ENCODE measurements around the gene ADRA2B. TPM values are rescaled to one million over a fixed set of nuclear protein-coding genes. Genes with fewer than 3 reads are reported as not detected.

ADRA2B gene
- total RNA-seq, 4 donors from 2014 or later = 1.3 to 4.9 (median 2.1) TPM

DNA sequence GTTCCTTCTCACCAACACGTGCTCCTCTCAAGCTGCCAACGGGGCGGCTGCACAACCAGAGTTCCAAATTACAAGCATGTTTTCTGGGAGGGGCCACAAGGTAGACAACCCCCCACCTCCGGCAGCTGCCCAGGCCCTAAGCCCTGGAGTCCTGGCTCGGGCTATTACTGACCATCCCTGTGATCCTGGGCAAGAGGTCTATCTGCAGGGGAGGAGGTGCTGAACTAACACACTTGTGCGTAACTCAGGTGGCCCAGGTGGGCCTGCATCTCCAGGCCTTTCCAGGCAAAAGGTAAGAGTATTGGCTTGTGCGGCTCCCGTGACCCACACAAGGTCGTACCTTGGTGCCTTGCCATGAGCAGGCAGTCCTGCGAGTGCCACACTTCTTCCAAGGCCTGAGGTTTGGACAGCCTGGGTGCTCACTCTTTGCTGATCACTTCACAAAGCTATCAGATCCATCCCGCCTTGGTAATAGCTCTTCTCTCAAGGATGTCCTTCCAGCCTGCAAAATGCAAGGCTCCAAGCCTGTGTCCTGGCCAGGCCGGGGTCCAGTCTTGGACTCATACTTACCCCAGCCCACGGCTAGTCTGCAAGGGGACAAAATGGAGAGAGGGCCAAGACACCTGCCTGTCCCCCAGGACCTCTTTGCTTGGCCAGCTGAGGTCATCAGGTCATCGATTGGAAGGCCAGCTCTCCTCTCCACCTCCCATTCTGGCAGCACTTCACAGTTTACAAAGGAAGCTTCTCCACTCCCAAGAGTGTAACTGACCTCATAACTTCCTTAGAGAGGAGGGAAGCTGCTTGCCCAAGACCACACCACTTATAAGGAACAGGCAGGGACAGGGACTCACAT is 33.9 kb downstream of the ADRA2B start:
- peaks cover 0 to 16% (median 0%) of the 10 kb centered on the region in 3 donors for H3K4me1 ChIP-seq
- peak; percentile 65 for ATAC-seq
- H3K36me3 ChIP-seq = no peaks in the 10 kb centered on the region
- no peaks in the 10 kb centered on the region for H3K27me3 ChIP-seq
- 83% methylated on average over 7 of the region's 14 CpGs; no CpG with 5 or more reads in 1 of the 2 donors for WGBS, 2 donors (ENCODE audit: low coverage in 1 of 2)
- peak overlapping the region in 2 of 4 donors; percentile 38 to 49 for H3K27ac ChIP-seq
- H3K4me3 ChIP-seq = no peak overlapping the region
- TF ChIP-seq, protein P1, sequence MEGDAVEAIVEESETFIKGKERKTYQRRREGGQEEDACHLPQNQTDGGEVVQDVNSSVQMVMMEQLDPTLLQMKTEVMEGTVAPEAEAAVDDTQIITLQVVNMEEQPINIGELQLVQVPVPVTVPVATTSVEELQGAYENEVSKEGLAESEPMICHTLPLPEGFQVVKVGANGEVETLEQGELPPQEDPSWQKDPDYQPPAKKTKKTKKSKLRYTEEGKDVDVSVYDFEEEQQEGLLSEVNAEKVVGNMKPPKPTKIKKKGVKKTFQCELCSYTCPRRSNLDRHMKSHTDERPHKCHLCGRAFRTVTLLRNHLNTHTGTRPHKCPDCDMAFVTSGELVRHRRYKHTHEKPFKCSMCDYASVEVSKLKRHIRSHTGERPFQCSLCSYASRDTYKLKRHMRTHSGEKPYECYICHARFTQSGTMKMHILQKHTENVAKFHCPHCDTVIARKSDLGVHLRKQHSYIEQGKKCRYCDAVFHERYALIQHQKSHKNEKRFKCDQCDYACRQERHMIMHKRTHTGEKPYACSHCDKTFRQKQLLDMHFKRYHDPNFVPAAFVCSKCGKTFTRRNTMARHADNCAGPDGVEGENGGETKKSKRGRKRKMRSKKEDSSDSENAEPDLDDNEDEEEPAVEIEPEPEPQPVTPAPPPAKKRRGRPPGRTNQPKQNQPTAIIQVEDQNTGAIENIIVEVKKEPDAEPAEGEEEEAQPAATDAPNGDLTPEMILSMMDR (IDR thresholded peaks at IDR 0.05) = no peak
- TF ChIP-seq POLR2AphosphoS5 (IDR thresholded peaks at IDR 0.05) = no peak
- no peak for TF ChIP-seq POLR2A (IDR thresholded peaks at IDR 0.05)
- no peak for TF ChIP-seq EP300 (IDR thresholded peaks at IDR 0.05)
- H3K9me3 ChIP-seq = peaks cover 0 to 1% (median 0%) of the 10 kb centered on the region in 3 donors

DNA sequence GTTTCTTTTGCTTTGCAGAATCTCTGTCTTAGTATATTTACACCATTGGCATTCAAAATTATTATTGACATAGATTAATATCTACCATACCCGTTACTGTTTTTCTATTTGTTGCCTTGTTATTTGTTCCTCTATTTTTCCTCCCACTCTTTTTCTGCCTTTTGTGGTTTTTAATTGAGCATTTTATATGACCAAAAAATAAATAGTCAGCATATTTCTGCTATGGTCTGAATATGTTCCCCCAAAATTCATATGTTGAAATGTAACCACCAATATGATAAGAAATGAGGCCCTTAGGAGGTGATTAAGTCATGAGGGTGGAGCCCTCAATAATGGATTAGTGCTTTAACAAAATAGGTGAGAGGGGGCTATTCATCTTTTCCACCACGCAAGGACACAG is 35.3 kb downstream of the ADRA2B start:
- WGBS, 2 donors (ENCODE audit: low coverage in 1 of 2) = 92% methylated on average over 2 of the region's 2 CpGs; no CpG with 5 or more reads in 1 of the 2 donors
- peaks cover 0 to 16% (median 0%) of the 10 kb centered on the region in 3 donors for H3K4me1 ChIP-seq
- H3K4me3 ChIP-seq = no peak overlapping the region
- H3K27ac ChIP-seq = no peak overlapping the region
- H3K36me3 ChIP-seq = no peaks in the 10 kb centered on the region
- H3K9me3 ChIP-seq = peaks cover 0 to 15% (median 0%) of the 10 kb centered on the region in 3 donors
- ATAC-seq = no peak
- no peaks in the 10 kb centered on the region for H3K27me3 ChIP-seq
- TF ChIP-seq EP300 (IDR thresholded peaks at IDR 0.05) (no peak), POLR2AphosphoS5 (IDR thresholded peaks at IDR 0.05) (no peak), POLR2A (IDR thresholded peaks at IDR 0.05) (no peak)
- TF ChIP-seq, protein P1 (IDR thresholded peaks at IDR 0.05) = no peak

DNA sequence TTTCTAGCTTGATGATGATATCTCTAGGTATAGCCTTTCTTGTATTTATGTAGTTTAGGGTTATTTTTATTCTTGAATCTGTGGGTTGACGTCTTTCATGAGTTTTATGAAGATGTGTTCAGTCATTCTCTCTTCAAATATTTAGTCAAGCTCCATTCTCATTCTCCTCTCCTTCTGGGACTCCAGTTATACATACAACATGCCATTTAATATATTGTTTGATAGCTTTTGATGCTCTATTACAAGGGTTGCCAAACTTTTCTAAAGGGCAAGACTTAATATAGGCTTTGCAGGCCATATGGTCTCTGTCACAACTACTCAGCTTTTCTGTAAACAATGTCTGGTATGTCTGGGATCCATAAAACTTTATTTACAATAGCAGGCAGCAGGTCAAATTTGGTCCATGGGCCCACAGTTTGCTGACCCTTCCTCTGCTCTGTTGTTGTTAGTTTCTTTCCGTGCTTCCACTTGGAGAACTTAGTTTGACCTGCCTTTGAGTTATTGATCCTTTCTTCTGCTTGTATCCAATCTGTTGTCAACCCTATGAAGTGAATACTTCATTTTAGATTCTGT is 41.1 kb downstream of the ADRA2B start:
- peaks cover 4% of the 10 kb centered on the region for H3K27me3 ChIP-seq
- ATAC-seq = no peak
- H3K4me3 ChIP-seq = no peak overlapping the region
- peaks cover 0 to 29% (median 0%) of the 10 kb centered on the region in 3 donors for H3K9me3 ChIP-seq
- TF ChIP-seq, protein P1 (IDR thresholded peaks at IDR 0.05) = no peak
- TF ChIP-seq EP300 (IDR thresholded peaks at IDR 0.05) = no peak
- TF ChIP-seq POLR2AphosphoS5 (IDR thresholded peaks at IDR 0.05) = no peak
- TF ChIP-seq POLR2A (IDR thresholded peaks at IDR 0.05) = no peak
- WGBS, 2 donors (ENCODE audit: low coverage in 1 of 2) = 10 to 44% methylated on average over 1 to 2 of the region's 2 CpGs
- no peak overlapping the region for H3K27ac ChIP-seq
- no peaks in the 10 kb centered on the region for H3K36me3 ChIP-seq
- H3K4me1 ChIP-seq = no peaks in the 10 kb centered on the region

DNA sequence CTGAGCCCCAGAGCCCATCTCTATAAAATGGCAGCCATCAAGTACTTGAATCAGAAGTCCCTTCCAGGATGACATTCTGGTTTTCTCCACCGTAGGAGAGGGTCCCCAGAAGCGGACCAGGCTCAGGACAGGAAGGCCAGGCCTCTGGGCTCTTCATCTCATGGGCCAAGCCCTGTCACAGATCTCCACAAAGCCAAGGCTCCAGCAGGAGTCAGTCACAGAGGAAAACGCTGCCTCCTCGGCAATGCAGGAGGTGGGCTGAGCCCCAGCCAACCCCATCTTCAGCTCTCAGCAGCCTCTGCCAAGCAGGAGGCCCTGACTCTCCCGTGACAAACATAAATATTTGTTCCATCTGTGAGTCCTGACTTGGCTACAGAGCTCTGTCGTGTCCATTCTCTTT is 42.2 kb downstream of the ADRA2B start:
- H3K27ac ChIP-seq = no peak overlapping the region
- H3K27me3 ChIP-seq = peaks cover 4% of the 10 kb centered on the region
- peaks cover 0 to 29% (median 0%) of the 10 kb centered on the region in 3 donors for H3K9me3 ChIP-seq
- no peaks in the 10 kb centered on the region for H3K4me1 ChIP-seq
- no peaks in the 10 kb centered on the region for H3K36me3 ChIP-seq
- no peak for ATAC-seq
- no peak overlapping the region for H3K4me3 ChIP-seq
- 62 to 80% methylated on average over 1 of the region's 6 CpGs for WGBS, 2 donors (ENCODE audit: low coverage in 1 of 2)
- TF ChIP-seq EP300 (IDR thresholded peaks at IDR 0.05) (no peak), POLR2A (IDR thresholded peaks at IDR 0.05) (no peak), POLR2AphosphoS5 (IDR thresholded peaks at IDR 0.05) (no peak)
- TF ChIP-seq, protein P1 (IDR thresholded peaks at IDR 0.05) = no peak

Measured in gastroesophageal sphincter (tissue), 4 donors.